AG10803 (cell line): ENCODE measurements around the gene NUP210L.
A peak's percentile ranks its signal among the peaks of the same experiment; 100 is the strongest.
"Not testable (repeated sequence)": the region's sequence is repeated elsewhere in the genome, so short reads cannot be mapped to it uniquely, and the experiment has no call there.

Experiments
- DNase-seq: peaks from one replicate; pipeline ENCODE4 v3.0.0; 2010; ENCODE audit warnings: low read depth
- H3K4me3 ChIP-seq: 2 replicates; pipeline ENCODE4 v1.5.1; 2011; ENCODE audit warnings: mild to moderate bottlenecking, low read length, control low read depth
- TF ChIP-seq, protein P1 (sequence below): conservative IDR thresholded peaks from 2 replicates; pipeline ENCODE4 v1.5.1; 2011; ENCODE audit warnings: mild to moderate bottlenecking, low read length, control low read depth, inconsistent platforms

Gene NUP210L

DNA sequence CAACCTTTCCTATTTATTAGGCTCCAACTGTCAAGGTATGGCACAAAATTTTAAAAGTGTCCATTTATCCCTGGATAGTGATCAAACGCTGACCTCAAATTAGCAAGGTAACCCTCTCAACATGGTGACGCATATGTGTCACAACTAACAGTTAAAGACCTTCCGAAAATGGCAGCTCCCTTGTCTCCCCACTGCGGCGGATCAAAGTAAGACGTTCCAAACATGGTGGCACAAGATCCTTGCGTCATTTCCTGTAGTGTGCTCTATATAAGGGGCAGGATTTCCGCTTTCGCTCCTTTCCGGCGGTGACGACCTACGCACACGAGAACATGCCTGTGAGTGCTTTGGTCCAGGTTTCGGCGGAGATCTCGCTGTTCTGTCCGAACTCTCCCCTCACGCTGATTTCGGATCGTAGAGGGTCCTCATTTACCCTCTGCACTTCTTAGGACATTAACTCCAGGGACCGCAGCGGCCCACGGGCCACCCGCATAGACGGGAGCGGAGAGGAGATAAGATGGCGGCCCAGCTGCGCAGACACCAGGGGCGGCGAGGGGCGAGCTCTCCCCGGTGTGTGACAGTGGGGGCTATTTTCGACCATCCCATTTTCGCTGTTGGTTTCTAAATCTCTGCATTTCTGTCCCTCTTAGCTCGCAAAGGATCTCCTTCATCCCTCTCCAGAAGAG lies 164.3 kb downstream of the NUP210L start, which contains the start of gene RPS27:
Gene RPS27, plus strand, starts transcription at position 295 of the 683 bp plus-strand sequence. Its CDS starts 35 bp downstream, at position 330.
- TF ChIP-seq, protein P1, sequence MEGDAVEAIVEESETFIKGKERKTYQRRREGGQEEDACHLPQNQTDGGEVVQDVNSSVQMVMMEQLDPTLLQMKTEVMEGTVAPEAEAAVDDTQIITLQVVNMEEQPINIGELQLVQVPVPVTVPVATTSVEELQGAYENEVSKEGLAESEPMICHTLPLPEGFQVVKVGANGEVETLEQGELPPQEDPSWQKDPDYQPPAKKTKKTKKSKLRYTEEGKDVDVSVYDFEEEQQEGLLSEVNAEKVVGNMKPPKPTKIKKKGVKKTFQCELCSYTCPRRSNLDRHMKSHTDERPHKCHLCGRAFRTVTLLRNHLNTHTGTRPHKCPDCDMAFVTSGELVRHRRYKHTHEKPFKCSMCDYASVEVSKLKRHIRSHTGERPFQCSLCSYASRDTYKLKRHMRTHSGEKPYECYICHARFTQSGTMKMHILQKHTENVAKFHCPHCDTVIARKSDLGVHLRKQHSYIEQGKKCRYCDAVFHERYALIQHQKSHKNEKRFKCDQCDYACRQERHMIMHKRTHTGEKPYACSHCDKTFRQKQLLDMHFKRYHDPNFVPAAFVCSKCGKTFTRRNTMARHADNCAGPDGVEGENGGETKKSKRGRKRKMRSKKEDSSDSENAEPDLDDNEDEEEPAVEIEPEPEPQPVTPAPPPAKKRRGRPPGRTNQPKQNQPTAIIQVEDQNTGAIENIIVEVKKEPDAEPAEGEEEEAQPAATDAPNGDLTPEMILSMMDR, result no peak
- peak within 1 kb of the TSS; percentile 98 for H3K4me3 ChIP-seq
- peak; percentile 99 for DNase-seq

DNA sequence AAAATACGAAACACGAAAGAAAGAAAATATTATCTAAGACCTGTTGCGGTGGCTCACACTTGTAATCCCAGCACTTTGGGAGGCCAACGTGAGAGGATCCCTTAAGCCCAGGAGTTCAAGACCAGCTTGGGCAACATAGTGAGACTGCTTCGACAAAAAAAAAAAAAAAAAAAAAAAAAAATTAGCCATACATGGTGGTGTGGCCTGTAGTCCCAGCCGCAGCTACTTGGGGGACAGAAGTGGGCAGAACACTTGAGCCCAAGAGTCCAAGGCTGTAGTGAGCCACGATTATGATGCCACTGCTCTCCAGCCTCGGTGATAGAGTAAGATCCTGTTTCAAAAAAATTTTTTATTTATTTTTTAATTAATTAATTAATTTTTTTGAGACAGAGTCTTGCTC lies 167.3 kb downstream of the NUP210L start:
- no peak for DNase-seq
- H3K4me3 ChIP-seq, result no peak overlapping the region
- TF ChIP-seq, protein P1, result no peak

DNA sequence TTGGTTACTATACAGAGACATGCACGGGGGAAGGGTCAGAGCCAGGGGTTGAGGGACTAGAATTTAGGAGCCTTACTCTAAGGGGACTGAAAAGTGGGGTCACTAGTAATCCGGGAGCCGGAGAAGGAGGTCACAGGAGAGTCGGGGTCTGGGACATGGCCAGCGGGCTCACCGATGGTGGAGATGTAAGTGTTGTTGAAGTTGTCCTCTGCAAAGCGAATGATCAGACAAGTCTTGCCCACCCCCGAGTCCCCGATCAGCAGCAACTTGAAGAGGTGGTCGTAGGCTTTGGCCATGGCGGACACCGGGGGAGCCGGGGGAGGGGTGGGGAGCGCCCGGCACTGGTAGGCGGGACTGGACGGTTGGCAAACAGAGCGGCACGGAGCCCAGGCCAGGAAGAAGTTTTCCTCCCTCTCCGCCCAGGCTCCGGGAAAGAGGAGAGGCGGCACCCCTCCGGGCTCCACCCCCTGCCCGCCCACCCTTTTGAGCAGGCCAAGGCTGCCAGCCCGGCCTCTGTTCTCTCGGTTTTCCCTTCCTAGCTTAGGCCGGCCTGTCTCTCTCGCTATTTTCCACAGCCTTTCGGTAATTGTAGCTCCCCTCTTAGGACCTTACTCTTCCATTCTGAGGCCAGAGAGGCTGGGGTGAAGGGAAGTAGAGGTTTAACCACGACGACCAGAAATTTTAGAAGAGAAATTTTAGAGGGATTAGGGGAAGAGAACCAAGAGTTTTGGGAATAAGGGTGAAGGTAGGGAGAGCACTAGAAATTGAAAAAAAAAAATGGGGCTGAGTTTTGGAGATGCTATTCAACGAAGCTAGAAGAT lies 168.7 kb downstream of the NUP210L start, which contains the start of gene RAB13:
Gene RAB13, minus strand, starts transcription at position 399 of the 821 bp plus-strand sequence. Its CDS starts 103 bp downstream, at position 296.
- TF ChIP-seq, protein P1, result no peak
- peak within 1 kb of the TSS; percentile 94 for H3K4me3 ChIP-seq
- DNase-seq, result peak; percentile 85

DNA sequence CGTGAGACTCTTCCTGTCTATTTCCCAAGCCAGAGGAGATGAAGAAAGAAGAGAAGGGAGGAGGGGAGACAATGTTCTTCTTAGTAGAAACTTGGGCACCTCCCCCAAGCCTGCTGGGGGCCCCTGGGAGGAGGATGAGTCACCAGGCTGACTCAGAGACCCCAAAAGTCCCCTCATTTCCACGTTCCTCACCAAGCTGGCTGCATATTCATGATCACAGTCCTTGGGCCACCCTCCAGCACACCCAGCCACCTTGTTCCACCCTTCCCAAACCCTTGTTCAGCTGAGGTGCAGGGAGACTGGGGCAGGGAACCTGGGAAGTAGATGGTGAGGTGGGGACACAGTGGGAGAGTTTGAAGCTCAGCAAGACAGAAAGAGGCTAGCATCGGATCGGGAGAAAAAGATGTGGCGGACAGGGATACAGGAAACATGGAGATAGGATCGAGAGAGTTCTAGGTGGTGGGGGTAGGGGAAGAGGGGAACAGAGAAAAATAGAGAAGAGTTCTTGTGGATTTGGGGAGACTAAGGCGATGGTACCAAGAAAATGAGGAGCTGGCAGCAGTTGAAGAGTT lies 169.4 kb downstream of the NUP210L start:
- DNase-seq, result peak; percentile 70

DNA sequence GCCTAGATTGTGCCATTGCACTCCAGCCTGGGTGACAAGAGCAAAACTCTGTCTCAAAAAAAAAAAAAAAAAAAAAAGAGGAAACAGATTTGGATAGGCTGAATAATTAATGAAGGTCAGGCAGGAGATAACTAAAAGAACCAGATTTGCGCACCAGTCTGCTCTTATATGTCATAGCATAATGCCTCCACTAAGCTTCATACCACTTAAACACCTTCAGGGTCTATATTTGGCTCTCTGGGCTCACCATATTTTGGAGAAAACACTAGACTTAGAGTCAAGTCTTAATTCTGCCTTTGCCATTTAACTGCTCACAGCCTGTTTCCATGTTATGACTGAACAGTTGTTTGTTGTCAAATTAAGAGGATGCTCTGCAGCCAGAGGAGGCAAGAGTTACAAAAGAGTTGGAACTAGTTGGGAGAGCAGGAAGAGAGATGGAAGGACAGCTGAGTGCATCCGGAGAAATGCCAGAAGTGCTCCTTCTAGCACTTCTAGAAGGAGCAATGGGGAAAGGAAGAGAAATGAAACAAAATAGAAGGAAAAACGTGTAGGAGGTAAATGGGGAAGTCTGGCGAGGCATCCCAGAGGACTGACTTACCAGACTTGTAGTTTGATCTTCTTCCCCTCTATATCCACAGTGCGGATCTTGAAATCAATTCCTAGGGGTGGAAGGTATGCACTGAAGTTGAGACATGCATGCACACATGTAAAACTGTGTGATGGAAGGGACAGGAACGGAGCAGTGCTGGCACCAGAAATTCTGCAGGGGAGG lies 170.6 kb downstream of the NUP210L start:
- no peak for DNase-seq
- H3K4me3 ChIP-seq, result peak overlapping the region; percentile 94
- TF ChIP-seq, protein P1, result no peak

More for the DNA sequence above, 169.4 kb downstream of the NUP210L start:
- TF ChIP-seq, protein P1, result no peak
- peak overlapping the region; percentile 94 for H3K4me3 ChIP-seq

DNA sequence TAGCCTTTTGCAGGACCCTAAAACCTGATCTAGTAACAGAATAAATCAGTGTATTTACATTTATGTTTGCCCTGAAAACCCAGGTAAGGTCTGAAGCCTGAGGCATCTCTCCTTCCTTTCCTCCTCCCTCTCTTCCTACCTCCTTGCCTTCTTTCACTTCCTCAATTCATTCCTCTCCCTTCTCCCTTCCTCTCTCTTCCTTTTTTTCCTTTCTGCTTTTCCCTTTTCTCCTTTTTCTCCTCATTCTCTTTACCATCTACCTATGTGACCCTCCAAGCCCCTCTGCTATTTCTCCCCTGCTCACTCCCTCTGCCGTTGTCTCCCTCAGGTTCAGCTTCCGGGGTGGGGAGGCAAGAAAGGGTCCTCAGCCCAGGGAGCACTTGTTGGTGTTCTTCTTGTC lies 173.1 kb downstream of the NUP210L start:
- H3K4me3 ChIP-seq, DNase-seq: not testable (repeated sequence)

DNA sequence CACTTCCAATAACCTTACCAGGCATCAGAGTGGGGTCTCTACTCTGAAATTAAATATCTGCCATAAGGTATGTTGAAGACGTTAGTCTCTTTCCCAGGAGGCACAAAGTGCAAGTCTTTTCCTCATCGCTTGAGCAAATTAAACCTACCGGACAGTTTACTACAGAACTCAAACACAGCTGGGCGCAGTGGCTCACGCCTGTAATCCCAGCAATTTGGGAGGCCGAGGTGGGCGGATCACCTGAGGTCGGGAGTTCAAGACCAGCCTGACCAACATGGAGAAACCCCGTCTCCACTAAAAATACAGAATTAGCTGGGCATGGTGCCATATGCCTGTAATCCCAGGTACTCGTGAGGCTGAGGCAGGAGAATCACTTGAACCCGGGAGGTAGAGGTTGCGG lies 175.8 kb downstream of the NUP210L start:
- H3K4me3 ChIP-seq, DNase-seq: not testable (repeated sequence)
